Measurements from ENCODE around the gene NRROS.
"Not testable (repeated sequence)": the region's sequence is repeated elsewhere in the genome, so short reads cannot be mapped to it uniquely, and the experiment has no call there.

The NRROS gene

DNA sequence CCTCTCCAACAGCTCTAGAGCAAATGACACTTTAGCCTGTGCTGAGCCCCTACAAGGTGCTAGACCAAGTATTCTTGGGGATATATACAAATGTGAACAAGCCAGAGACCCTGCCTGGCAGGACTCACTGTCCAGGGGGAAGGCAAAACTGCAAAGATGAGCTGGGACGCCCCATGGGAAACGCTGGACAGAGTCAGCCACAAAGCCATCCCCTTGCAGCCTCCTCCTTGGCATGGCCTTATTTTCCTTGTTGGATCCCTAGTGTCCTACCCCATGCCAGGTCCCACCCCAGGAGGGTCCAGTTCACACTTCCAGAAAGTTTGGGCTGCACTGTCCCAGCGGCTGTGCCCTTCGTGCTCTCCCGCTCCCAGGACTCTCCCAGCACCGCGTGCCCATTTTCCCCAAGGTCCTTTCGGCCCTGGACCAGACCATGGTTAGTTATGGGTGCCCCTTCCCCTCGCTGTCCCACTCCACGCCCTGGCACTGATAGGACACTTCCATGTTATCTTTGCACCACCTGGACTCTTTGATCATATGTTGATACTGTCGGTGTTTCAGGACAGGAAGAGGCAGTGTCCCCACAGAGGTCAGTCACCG lies 5.8 kb upstream of the NRROS start:
- Mint-ChIP-seq H3K27me3 (no peaks in the 10 kb centered on the region), H3K4me3 (peak overlapping the region; percentile 97), H3K27ac (peak overlapping the region; percentile 97), H3K4me1 (peaks cover 45% of the 10 kb centered on the region), H3K9me3 (no peaks in the 10 kb centered on the region), H3K36me3 (no peaks in the 10 kb centered on the region)
- no peak for DNase-seq (ENCODE audit: low spot score in 2 of 2)
- ATAC-seq (ENCODE audit: low read depth): no peak

DNA sequence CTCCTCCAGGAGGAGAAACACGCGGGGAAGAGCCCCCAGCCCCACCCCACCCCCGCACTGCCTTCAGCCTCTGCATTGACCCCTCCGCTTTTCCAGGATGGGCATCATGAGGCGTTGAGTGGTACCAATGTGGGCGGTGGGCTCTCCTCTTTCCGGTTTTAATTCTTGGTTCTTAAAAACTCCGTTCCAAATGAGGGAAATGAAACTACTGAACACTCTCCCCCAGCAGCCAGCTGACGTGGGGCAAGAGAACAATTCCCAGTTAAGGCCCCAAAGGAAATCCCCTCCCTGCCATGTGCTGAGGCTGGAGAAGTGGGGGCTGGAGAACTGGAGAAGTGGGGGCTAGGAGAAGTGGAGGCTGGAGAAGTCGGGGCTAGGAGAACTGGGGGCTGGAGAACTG lies 5.3 kb upstream of the NRROS start:
- peak; percentile 38 to 55 for DNase-seq (ENCODE audit: low spot score in 2 of 2)
- ATAC-seq (ENCODE audit: low read depth): peak; percentile 49
- peaks cover 50% of the 10 kb centered on the region for H3K4me1 Mint-ChIP-seq
- no peaks in the 10 kb centered on the region for H3K36me3 Mint-ChIP-seq
- H3K27ac Mint-ChIP-seq: peak overlapping the region; percentile 97
- no peaks in the 10 kb centered on the region for H3K27me3 Mint-ChIP-seq
- H3K9me3 Mint-ChIP-seq: no peaks in the 10 kb centered on the region
- peak overlapping the region; percentile 97 for H3K4me3 Mint-ChIP-seq

DNA sequence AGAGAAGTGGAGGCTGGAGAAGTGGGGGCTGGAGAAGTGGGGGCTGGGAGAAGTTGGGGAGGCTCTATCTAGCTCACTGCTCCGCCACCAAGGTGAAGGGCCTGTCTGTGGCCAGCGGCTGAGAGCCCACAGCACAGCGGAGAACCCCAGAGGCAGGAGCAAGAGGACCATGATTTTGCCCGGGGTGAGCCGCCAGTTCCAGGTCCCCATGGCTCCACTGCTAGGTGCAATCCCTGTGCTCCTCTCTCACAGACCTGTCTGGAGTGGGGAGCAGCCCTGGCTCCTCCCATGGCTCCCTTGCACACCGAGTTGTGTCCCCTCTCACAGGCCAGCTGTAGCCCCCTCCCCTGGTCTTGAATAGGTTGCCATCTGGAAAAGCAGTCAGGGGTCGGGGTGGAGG lies 4.7 kb upstream of the NRROS start:
- Mint-ChIP-seq H3K9me3 (no peaks in the 10 kb centered on the region), H3K4me3 (peak overlapping the region; percentile 40)

DNA sequence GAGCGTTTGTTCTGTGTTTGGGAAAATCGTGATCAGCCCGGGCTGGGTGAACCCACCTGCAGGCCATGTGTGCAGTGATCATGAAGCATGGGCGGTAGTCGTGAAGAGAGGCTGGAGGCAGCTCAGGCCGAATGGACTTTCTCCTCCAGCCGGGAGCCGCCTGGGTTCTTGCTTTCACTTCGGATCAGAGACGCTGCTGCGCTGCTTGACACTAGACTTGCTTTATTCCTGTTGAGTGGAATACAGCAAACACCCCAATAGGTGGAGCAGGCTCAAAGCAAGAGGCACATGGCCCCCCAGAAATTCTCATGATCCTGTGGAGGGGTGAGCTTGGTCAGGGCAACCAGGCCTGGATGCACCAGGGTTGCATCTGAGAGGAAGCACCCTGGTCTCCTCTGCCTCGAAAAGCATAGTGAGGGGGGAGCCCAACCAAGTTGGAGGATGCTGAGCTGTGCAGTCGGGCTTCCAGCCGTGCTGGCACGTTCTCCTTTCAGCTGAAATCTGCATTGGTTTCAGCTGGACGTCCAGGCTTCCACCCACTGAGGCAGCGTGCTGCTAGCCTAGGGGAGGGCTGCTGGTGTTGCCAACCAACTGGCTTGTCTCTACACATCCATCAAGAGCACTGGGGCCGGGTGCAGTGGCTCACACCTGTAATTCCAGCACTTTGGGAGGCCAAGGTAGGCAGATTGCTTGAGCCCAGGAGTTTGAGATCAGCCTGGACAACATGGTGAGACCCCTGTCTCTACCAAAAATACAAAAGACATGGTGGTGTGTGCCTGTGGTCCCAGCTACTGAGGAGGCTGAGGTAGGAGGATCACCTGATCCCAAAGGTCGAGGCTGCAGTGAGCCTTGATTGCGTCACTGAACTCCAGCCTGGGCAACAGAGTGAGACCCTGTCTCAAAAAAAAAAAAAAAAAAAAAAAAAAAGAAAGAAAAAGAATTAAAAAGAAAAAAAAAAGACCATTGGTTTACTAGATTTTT lies 2.8 kb upstream of the NRROS start:
- H3K27me3 Mint-ChIP-seq: no peaks in the 10 kb centered on the region
- no peaks in the 10 kb centered on the region for H3K36me3 Mint-ChIP-seq
- H3K4me1 Mint-ChIP-seq: peaks cover 51% of the 10 kb centered on the region
- H3K27ac Mint-ChIP-seq: peak overlapping the region; percentile 97
- ATAC-seq (ENCODE audit: low read depth) (no peak), DNase-seq (ENCODE audit: low spot score in 2 of 2) (no peak)
- no peak overlapping the region for H3K4me3 Mint-ChIP-seq
- no peaks in the 10 kb centered on the region for H3K9me3 Mint-ChIP-seq

More for the DNA sequence above, 4.7 kb upstream of the NRROS start:
- DNase-seq (ENCODE audit: low spot score in 2 of 2) (no peak), ATAC-seq (ENCODE audit: low read depth) (no peak)
- H3K27ac Mint-ChIP-seq: peak overlapping the region; percentile 97
- no peaks in the 10 kb centered on the region for H3K27me3 Mint-ChIP-seq
- no peaks in the 10 kb centered on the region for H3K36me3 Mint-ChIP-seq
- peaks cover 49% of the 10 kb centered on the region for H3K4me1 Mint-ChIP-seq

DNA sequence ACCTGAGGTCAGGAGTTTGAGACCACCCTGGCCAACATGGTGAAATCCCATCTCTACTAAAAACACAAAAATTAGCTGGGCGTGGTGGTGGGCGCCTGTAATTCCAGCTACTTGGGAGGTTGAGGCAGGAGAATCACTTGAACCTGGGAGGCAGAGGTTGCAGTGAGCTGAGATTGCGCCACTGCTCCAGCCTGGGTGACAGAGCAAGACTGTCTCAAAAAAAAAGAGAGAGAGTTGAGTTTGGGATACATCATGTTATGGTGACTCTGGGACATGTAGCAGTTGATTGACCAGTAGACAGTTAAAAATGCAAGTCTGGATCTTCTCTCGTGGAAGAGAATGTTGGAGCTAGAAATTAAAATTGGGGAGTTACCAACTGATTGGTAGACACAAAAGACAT lies 1.6 kb upstream of the NRROS start:
- not testable (repeated sequence) for DNase-seq (ENCODE audit: low spot score in 2 of 2); H3K9me3 Mint-ChIP-seq; H3K27me3 Mint-ChIP-seq; H3K36me3 Mint-ChIP-seq; H3K4me3 Mint-ChIP-seq; ATAC-seq (ENCODE audit: low read depth)
- Mint-ChIP-seq H3K4me1 (peaks cover 53% of the 10 kb centered on the region), H3K27ac (peak overlapping the region; percentile 97)

DNA sequence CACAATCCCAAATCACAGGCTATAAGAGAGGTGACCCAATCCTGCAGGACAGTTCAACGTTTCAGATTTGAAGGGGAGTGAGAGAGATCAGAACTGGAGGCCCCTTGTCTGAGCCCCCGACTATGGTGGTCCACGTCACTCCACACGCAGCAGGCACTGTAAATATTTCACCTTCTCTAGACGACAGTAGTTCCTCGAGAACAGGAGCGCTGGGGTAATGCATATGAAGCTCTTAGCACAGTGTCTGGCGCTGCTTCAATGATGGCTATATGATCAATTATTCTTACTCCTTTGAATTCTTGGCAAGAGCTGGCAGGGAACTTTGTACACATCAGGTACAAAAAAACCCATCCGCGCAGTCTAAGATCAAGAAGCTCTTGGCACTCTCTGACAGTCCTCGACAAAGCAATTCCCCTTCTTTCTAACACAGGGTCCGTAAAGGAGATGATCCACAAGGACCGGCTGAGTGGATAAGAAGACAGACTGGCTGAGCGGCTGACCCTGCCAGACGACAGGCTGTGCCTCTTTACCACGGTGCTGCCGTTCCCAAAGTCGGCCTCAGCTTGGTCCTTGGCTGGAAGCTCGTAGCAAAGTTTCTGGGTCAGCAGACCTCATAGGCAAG lies 522 bp upstream of the NRROS start:
- H3K27ac Mint-ChIP-seq: peak overlapping the region; percentile 97
- no peak for ATAC-seq (ENCODE audit: low read depth)
- no peak for DNase-seq (ENCODE audit: low spot score in 2 of 2)

DNA sequence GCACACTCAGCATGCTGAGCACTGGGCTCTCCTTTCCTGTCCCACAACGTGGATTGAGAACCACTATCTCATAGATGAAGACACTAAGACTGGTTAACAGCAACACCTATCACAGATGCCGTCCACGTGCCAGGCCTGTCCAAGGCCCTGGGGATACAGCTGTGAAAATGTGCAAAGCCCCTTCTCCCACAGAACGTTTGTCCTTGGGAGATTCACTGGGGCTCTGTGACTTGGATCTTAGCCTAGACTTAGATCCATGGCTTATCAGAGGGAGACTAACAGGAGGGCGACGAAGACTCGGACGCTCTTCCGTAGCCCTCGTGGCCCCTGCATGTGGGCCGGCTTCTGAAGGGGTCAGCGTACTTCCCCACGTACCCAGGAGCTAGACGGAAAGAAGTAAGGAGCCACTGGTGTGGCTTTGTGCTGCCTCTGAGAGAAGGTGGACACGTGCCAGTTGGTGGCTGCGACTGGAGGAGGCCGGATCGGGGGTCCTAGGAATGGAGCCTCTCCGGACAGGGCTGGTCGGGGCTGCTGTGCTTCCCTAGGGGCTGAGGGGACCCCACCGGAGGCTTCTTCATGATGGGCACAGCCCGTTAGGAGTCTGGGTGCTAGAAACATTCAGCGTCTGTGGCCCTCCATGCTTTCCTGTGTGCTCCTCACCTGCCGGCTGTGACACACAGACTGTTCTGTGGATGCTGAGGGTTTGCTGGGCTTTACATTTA lies 964 bp downstream of the NRROS start:
- H3K36me3 Mint-ChIP-seq: peaks cover 10% of the 10 kb centered on the region
- H3K4me1 Mint-ChIP-seq: peaks cover 49% of the 10 kb centered on the region
- H3K27ac Mint-ChIP-seq: peak overlapping the region; percentile 97
- peak overlapping the region; percentile 96 for H3K4me3 Mint-ChIP-seq
- no peaks in the 10 kb centered on the region for H3K9me3 Mint-ChIP-seq
- ATAC-seq (ENCODE audit: low read depth): no peak
- no peaks in the 10 kb centered on the region for H3K27me3 Mint-ChIP-seq
- no peak for DNase-seq (ENCODE audit: low spot score in 2 of 2)

More for the DNA sequence above, 522 bp upstream of the NRROS start:
- Mint-ChIP-seq H3K27me3 (no peaks in the 10 kb centered on the region), H3K9me3 (no peaks in the 10 kb centered on the region), H3K4me3 (peak overlapping the region; percentile 96), H3K4me1 (peaks cover 50% of the 10 kb centered on the region), H3K36me3 (peaks cover 4% of the 10 kb centered on the region)

DNA sequence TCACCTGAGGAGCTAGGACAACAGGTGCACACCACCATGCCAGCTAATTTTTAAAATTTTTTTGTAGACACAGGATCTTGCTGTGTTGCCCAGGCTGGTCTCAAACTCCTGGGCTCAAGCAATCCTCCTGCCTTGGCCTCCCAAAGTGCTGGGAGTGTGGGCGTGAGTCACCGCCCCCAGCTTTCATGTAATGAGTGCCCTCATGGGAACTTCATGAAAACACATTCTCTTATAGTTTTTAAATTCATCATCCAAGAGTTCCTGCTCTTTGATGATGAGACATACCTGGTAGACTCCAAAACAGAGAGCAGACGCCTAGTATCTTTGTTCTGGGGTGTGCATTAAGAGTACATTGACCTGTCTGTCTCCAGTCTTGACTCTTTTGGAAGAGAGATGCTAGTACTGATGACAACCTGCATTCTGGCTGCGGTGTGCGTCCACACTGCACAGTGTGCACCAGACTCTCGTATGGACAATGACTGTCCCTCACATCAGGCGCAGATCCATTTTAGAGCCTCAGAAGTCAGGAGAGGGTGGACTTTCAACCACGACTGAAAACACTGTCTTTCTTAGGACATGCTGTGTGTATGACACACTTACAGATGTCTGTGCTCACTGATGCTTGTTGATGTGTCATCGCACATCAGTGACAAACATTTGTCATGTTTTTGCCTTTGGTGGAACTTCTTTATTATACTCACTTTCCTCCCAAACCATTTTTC lies 2.0 kb downstream of the NRROS start:
- ATAC-seq (ENCODE audit: low read depth): peak; percentile 11
- Mint-ChIP-seq H3K4me1 (peaks cover 52% of the 10 kb centered on the region), H3K36me3 (peaks cover 17% of the 10 kb centered on the region), H3K9me3 (no peaks in the 10 kb centered on the region), H3K27me3 (no peaks in the 10 kb centered on the region), H3K4me3 (peak overlapping the region; percentile 96), H3K27ac (peak overlapping the region; percentile 97)
- DNase-seq (ENCODE audit: low spot score in 2 of 2): peak in 1 of 2 donors; percentile 34

DNA sequence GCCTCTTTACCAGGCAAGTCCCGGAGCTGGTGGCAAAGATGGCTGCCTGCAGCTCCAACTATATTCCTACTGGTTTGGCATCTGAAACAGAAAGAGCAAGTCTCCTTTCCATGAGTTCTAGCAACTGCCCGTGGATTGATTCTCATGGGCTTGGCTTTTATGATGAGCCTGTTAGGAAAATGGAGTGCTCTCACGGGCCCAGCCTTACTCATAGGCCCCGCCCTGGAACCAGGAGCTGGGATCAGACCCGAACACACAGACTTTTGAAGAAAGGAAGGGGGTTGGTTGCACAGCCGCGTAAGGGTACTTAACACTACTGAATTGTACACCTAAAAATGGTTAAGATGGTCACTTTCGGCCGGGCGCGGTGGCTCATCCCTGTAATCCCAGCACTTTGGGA lies 2.9 kb downstream of the NRROS start:
- peaks cover 50% of the 10 kb centered on the region for H3K4me1 Mint-ChIP-seq

DNA sequence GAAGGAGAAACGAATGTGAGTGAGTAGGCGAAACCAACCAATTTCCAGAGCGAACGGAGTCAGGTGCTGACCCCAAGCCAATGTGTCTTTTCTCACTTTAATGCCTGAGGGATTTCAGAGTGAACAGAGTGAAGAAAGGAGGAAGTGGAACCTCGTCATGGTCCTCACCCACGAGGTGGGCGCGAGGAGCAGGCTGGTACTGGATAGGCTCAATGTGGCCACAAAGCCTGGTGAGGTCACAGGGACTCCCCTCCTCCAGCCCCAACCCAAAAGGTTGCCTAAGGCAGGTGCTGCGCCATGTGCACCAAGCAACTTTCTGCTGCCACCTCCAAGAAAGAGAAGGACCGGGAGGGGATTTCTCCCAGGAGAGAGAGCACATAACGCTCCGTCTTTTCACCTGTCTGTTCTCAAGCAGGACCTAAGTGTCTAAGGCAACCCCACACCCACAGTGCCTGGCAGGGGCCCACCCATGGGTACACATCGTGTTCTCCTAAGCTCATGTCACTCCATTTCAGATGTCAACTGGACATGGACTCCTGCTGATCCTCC lies 3.8 kb downstream of the NRROS start:
- peak; percentile 82 for ATAC-seq (ENCODE audit: low read depth)
- peak; percentile 74 to 87 for DNase-seq (ENCODE audit: low spot score in 2 of 2)

More for the DNA sequence above, 2.9 kb downstream of the NRROS start:
- ATAC-seq (ENCODE audit: low read depth) (no peak), DNase-seq (ENCODE audit: low spot score in 2 of 2) (no peak)
- H3K27me3 Mint-ChIP-seq: no peaks in the 10 kb centered on the region
- peaks cover 17% of the 10 kb centered on the region for H3K36me3 Mint-ChIP-seq
- H3K9me3 Mint-ChIP-seq: no peaks in the 10 kb centered on the region
- peak overlapping the region; percentile 96 for H3K4me3 Mint-ChIP-seq
- peak overlapping the region; percentile 97 for H3K27ac Mint-ChIP-seq

DNA sequence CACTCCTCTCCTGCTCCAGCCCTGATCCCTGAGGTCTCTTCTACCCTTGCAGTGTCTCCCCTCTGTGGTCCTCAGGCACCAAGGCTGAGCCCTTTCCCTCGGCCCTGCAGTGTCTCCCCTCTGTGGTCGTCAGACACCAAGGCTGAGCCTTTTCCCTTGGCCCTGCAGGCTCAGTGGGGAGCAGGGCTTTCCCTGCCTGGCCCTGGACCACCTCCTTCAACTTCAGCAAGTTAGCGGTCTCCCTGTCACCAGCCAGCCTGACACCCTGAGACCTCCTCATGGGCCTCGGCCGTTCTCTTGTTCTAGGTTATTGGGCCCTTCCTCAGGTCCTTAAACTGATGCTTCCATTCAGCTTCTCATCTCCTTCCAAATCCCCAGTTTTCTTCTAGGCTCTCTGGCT lies 4.3 kb downstream of the NRROS start:
- no peak for DNase-seq (ENCODE audit: low spot score in 2 of 2)
- peaks cover 18% of the 10 kb centered on the region for H3K36me3 Mint-ChIP-seq
- peak overlapping the region; percentile 97 for H3K27ac Mint-ChIP-seq
- no peaks in the 10 kb centered on the region for H3K27me3 Mint-ChIP-seq
- peaks cover 45% of the 10 kb centered on the region for H3K4me1 Mint-ChIP-seq
- no peak for ATAC-seq (ENCODE audit: low read depth)
- peak overlapping the region; percentile 43 for H3K4me3 Mint-ChIP-seq
- H3K9me3 Mint-ChIP-seq: no peaks in the 10 kb centered on the region

More for the DNA sequence above, 3.8 kb downstream of the NRROS start:
- Mint-ChIP-seq H3K9me3 (no peaks in the 10 kb centered on the region), H3K4me1 (peaks cover 47% of the 10 kb centered on the region), H3K36me3 (peaks cover 17% of the 10 kb centered on the region), H3K27me3 (no peaks in the 10 kb centered on the region), H3K27ac (peak overlapping the region; percentile 97), H3K4me3 (peak overlapping the region; percentile 96)

DNA sequence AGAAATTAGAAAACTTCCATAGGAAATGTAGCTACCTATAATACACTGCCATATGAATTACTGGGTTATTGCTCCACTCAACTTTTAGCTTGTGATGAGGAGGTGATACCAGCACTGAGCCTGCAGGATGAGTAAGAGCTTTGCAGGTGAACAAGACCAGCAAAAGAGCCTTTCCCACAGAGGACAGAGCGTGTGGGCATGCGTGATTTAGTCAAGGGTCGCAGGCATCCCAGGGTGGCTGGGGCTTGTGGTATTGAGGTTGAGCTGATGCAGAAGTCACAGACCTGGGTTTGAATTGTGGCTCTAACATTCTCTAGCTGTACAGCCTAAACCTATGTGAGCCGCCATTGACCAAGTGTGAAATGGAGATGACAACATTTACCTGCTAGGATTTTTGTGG lies 5.6 kb downstream of the NRROS start:
- Mint-ChIP-seq H3K9me3 (no peaks in the 10 kb centered on the region), H3K4me3 (no peak overlapping the region), H3K27ac (peak overlapping the region; percentile 97), H3K36me3 (peaks cover 19% of the 10 kb centered on the region), H3K27me3 (no peaks in the 10 kb centered on the region), H3K4me1 (peaks cover 44% of the 10 kb centered on the region)
- ATAC-seq (ENCODE audit: low read depth) (no peak), DNase-seq (ENCODE audit: low spot score in 2 of 2) (no peak)

All from memory B cell (primary cell).